ENCODE data around the gene AADACL3.

Gene AADACL3

DNA sequence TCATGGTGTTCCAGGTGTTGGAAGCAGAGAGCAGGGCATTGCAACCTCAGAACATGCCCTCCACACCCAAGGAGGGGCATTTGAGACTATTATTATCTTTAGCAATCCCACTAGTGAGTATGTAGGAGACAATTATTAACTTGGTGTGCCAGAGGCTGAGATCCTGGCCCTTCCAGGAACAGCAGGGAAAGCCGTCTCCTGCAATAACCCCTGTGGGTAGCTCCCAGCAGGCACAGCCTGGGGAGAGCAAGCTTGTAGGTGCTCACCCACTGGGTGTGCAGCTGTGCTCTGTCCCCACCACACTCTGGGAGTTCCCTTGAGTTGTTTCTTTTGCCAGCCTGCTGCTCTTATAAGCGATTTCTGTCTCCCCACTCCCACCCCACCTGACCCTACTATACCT lies 40.4 kb downstream of the AADACL3 start:
- no peak for DNase-seq (ENCODE audit: low read depth)
- no peak for TF ChIP-seq CTCF (conservative IDR thresholded peaks at IDR 0.05; ENCODE audit: low read depth, low read length)
- no peak overlapping the region for H3K4me3 ChIP-seq (ENCODE audit: low read length)

DNA sequence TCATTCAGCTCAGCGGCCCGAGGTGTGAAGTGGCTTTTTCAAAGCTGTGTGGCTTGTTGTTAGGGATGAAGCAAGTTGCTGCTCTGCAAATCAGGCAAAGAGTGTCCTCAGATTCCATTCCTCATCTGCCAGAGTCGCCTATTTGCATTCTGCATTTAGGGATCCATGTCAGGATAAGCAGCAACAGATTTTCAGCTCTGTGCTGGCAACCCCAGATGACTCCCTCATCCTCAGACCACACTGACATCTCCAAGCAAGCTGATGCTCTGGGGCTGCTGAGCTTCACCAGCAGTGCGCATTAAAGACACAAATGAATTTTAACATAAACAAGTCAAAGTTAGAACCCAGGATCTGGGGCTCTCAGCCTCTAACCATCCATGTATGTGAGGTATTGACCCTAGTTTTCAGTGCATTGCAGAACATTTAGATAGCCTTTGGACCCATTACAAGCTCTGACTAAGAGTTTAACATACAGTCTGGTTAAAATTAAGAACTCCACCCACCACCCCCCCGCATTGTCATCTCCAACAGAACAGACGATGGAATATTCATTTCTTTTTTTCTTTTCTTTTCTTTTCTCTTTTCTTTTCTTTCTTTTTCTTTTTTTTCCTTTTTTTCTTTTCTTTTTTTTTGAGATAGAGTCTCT lies 41.0 kb downstream of the AADACL3 start:
- no peak for DNase-seq (ENCODE audit: low read depth)
- no peak overlapping the region for H3K4me3 ChIP-seq (ENCODE audit: low read length)
- TF ChIP-seq CTCF (conservative IDR thresholded peaks at IDR 0.05; ENCODE audit: low read depth, low read length) = no peak

- no peak for DNase-seq (ENCODE audit: low read depth)
- no peak for TF ChIP-seq CTCF (conservative IDR thresholded peaks at IDR 0.05; ENCODE audit: low read depth, low read length)
- no peak overlapping the region for H3K4me3 ChIP-seq (ENCODE audit: low read length)
Measured at GRCh38 chr1:12757836-12758235, 41.9 kb downstream of the AADACL3 start.

- no peak for TF ChIP-seq CTCF (conservative IDR thresholded peaks at IDR 0.05; ENCODE audit: low read depth, low read length)
- no peak for DNase-seq (ENCODE audit: low read depth)
- H3K4me3 ChIP-seq (ENCODE audit: low read length) = no peak overlapping the region
Measured at GRCh38 chr1:12760256-12760795, 44.4 kb downstream of the AADACL3 start.

- no peak for TF ChIP-seq CTCF (conservative IDR thresholded peaks at IDR 0.05; ENCODE audit: low read depth, low read length)
- H3K4me3 ChIP-seq (ENCODE audit: low read length) = no peak overlapping the region
Measured at GRCh38 chr1:12761781-12762180, 45.9 kb downstream of the AADACL3 start.

GRCh38 chr1:12762766-12763165 lies 46.9 kb downstream of the AADACL3 start:
- TF ChIP-seq CTCF (conservative IDR thresholded peaks at IDR 0.05; ENCODE audit: low read depth, low read length) = no peak
- H3K4me3 ChIP-seq (ENCODE audit: low read length) = no peak overlapping the region
- no peak for DNase-seq (ENCODE audit: low read depth)

More at GRCh38 chr1:12761781-12762180, 45.9 kb downstream of the AADACL3 start:
- DNase-seq (ENCODE audit: low read depth) = no peak

- H3K4me3 ChIP-seq (ENCODE audit: low read length) = no peak overlapping the region
- DNase-seq (ENCODE audit: low read depth) = no peak
- TF ChIP-seq CTCF (conservative IDR thresholded peaks at IDR 0.05; ENCODE audit: low read depth, low read length) = no peak
Measured at GRCh38 chr1:12763479-12763878, 47.6 kb downstream of the AADACL3 start.
